ENCODE measurements around the gene TCHP. TPM values are rescaled to one million over a fixed set of nuclear protein-coding genes. Genes with fewer than 3 reads are reported as not detected.
A peak's percentile ranks its signal among the peaks of the same experiment; 100 is the strongest.

TCHP gene
- total and polyA plus RNA-seq, 2 of the 13 experiments (the other 11 are each of a cell fraction or from before 2014, with no cell fraction given) = 6.7 to 12.2 TPM

- TF ChIP-seq ZNF574 (CRISPR knock-in tag; IDR thresholded peaks at IDR 0.05) (peak; percentile 71), ZNF34 (CRISPR knock-in tag; IDR thresholded peaks at IDR 0.05; ENCODE audit: borderline replicate concordance) (no peak; the same call in 1 of the 2 replicates), ZNF503 (CRISPR knock-in tag; IDR thresholded peaks at IDR 0.05) (peak; percentile 73), ATM (IDR thresholded peaks at IDR 0.05; ENCODE audit: borderline replicate concordance) (no peak), IRX3 (CRISPR knock-in tag; IDR thresholded peaks at IDR 0.05; ENCODE audit: borderline replicate concordance, low read depth) (no peak), ZNF644 (CRISPR knock-in tag; IDR thresholded peaks at IDR 0.05; ENCODE audit: low read depth) (peak; percentile 92), AGO2 (optimal IDR thresholded peaks at IDR 0.05; ENCODE audit: low read depth, low read length) (no peak), ZNF121 (CRISPR knock-in tag; IDR thresholded peaks at IDR 0.05) (peak; percentile 74), ZNF75D (CRISPR knock-in tag; IDR thresholded peaks at IDR 0.05; ENCODE audit: borderline replicate concordance) (no peak), FOXP1 (IDR thresholded peaks at IDR 0.05) (no peak), FOXP1 (CRISPR knock-in tag; IDR thresholded peaks at IDR 0.05) (peak; percentile 75), ZKSCAN5 (CRISPR knock-in tag; IDR thresholded peaks at IDR 0.05) (no peak), ATF6 (CRISPR knock-in tag; conservative IDR thresholded peaks at IDR 0.05) (0 out of 2 replicates have a peak, but pooled peaks have one; percentile 28), HIC2 (CRISPR knock-in tag; IDR thresholded peaks at IDR 0.05; ENCODE audit: low read depth) (peak; percentile 88), ELK4 (CRISPR knock-in tag; IDR thresholded peaks at IDR 0.05; ENCODE audit: borderline replicate concordance) (no peak), ZNF792 (CRISPR knock-in tag; IDR thresholded peaks at IDR 0.05) (peak; percentile 58; the same call in 1 of the 2 replicates), NFYB (CRISPR knock-in tag; IDR thresholded peaks at IDR 0.05) (no peak), MXI1 (IDR thresholded peaks at IDR 0.05; ENCODE audit: borderline replicate concordance, low read depth, low read length) (no peak; the same call in 2 of the 3 replicates), ZNF124 (CRISPR knock-in tag; IDR thresholded peaks at IDR 0.05) (peak; percentile 51; the same call in 1 of the 2 replicates)
Observed at GRCh38 chr12:109863847-109864712, 36.0 kb upstream of the TCHP start (continued).

Data from HepG2 (cell line).